GM18505 (cell line): ENCODE measurements around the gene ZXDC.

Source experiments
- ATAC-seq: cut with Tn5 transposase; IDR thresholded peaks from one replicate; pipeline ENCODE4 v1.9.1; 2021; ENCODE audit not compliant: unreplicated experiment
- POLR2A ChIP-seq: IDR thresholded peaks from 4 replicates; pipeline ENCODE4 v1.6.1; 2011; ENCODE audit warnings: borderline replicate concordance; ENCODE audit not compliant: insufficient read depth, insufficient read length; ENCODE audit errors: extremely low read depth

The ZXDC gene

DNA sequence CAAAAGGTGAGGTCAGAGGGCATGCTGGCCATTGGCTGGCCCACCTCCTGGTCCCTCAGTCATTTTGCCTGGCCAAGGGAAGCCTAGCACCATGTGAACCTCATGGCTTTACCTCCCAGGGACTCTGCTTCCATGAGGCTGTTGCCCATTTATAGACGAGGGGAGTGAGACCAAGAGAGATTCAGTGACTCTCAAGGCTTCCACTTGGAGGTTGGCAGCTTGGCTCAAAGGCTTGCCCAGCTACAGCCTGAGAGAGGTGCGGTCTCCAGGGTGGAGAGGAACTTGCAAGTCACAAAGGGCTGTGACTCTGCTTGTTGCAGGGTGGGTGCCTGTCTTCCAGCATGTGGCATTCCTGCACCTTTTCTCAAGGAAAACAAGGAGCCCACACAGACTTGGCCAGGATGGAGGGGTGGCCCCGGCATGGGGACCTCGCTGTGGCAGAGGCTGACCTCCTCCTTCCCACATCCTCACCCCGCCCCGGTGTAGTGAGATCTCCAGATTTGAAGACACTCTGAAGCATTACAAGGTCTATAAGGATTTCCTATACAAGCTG is 56.5 kb downstream of the ZXDC start:
- no peak for TF ChIP-seq POLR2A
- ATAC-seq, result no peak

DNA sequence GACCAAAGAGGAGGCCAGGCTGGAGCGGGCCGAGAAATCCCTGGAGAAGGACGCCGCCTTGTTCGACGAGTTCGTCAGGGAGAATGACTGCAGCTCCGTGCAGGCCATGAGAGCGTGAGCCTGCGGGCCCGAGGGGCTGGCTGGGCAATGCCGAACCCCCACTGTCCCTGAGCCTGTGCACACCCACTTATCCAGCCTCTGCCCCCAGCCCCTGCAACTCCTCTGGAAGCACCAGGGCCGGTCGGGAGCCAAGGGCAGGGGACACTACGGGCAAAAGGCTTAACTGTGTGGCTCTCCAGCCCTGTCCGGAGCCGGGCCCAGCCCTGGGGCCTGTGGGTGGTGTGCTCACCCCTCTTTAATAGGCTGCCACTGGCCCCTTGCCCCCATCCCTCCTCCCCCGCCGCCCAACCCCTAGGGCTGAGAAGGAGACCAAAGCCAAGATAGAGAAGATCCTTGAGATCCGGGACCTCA is 57.0 kb downstream of the ZXDC start:
- no peak for TF ChIP-seq POLR2A
- ATAC-seq, result no peak

DNA sequence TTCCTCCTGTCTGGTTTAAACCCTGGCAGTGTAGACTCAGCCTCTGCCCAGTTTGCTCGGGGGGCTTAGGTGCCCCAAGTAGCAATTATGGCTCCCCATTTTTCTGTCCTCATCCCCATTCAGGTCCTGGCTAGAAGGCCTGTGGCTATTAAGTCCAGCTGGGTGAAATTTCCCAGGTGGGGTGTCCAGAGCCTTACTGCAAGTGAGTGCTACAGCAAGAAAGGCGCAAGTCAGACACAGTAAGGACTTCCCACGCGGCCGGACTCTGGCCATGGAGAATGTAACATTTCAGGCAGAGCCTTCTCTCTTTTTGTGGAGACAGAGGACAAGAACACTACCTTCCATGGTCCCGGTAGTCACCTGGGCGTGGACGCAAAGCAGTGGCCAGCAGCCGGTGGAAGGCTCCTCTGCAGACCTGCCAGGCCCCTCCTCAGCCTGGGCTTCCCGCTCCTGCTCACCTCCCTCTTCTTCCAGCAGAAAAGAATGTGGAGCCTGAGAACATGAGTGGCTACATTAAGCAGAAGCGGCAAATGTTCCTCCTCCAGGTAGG is 57.6 kb downstream of the ZXDC start:
- TF ChIP-seq POLR2A, result no peak
- no peak for ATAC-seq

DNA sequence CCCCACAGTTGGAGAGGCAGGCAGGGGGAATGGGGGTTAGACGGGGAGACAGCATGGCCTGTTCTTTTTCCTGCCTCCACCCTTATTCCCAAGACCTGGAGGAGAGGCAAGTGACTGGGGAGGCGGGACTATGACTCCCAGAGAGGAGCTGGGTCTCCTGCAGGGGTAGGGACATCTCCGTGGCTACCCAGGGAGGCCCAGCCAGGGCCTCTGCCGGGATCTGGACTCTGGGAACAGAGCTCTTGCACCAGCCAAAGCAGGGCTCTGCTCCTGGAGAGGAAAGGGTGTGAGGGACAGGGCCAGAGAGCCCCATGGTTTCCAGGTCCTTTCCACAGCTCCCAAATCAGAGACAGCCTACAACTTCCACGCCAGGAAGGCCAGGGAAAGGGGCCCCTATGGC is 58.2 kb downstream of the ZXDC start:
- no peak for ATAC-seq
- TF ChIP-seq POLR2A, result no peak

DNA sequence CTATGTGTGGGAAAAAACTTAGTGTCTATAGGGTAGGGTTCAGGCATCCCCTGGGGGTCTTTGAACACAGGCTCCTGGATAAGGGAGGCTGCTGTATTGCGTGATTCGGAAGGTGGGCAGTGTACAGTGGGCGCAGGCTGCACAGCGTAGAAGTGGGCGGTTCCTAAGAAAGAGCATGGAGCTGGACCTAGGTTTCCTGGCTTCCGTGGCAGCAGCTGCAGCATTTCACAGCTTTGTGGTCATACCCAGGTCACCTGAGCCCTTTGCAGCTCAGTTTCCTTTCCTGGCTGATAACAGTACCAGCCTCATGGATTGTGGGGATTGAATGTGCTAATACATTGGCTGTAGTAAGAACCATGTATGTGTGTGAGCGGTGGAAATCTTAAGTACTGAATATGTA is 58.7 kb downstream of the ZXDC start:
- TF ChIP-seq POLR2A, result no peak
- ATAC-seq, result no peak

DNA sequence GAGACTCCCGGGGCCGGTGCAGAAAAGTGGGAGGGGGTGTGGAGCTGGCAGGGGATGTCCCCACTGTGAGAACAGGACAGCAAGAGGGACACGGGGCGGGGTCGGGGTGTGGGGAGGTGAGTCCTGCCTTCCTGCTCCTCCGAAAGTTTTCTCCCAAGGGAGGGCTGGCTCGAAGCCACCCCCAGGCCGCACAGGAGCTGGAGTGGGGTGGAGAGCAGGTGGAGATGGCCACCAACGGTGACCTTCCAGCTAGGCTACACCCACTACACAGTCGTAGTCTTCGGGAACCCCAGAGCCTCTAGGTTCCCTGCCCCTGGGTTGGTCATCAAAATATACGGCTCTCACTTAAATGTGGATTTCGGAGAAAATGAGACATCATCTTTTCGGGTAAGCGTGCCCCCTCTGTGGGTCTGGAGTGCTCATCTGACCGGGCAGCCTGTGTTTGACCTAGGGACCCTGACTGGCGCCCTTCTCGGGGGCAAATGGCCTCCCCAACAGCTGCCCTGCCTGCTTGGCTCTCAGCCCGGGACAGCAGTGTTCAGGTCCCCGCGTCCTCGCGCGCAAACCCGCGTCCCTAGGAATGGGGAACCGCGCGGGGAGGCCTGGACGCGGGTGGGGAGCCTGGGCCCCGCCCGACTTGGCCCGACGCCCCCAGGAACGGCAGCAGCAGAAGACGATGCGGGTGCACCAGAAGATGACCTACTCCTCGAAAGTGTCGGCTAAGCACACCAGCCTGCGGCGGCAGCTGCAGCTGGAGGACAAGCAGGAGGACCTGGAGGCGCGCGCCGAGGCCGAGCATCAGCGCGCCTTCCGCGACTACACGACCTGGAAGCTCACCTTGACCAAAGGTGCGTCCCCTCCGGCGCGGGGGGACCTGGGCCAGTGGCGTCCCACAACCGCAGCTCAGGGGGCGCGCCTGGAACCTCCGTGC is 59.8 kb downstream of the ZXDC start:
- ATAC-seq, result no peak
- no peak for TF ChIP-seq POLR2A

DNA sequence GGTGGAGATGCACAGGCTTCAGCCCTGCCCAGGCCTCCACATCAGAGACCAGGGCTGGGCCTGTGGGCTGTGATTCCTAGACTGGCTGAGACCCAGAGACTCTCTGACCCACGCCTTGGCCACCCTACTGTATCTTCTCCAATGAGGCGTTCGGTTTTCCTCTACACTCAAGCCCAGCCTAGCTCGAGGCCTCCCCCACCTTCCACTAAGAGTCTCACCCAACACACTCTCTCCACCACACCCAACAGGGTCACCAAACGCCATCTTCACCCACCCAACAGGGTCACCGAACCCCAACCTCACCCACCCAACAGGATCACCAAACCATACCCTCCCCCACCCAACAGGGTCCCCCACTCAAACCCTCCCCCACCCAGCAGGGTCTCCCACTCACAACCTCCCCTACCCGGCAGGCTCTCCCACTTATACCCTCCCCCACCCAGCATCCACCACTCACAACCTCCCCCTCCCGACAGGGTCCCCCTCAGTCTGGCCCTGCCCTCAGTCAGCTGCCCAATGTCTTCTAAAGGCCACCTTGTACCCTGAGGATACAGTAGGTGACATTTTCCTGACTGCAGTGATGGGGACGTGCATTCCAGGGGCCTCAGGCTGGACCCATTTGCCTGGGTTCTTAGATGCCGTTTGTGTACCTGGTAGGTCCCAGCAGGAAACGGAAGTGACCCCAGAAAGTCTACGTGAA is 60.6 kb downstream of the ZXDC start:
- TF ChIP-seq POLR2A, result no peak
- ATAC-seq, result no peak

DNA sequence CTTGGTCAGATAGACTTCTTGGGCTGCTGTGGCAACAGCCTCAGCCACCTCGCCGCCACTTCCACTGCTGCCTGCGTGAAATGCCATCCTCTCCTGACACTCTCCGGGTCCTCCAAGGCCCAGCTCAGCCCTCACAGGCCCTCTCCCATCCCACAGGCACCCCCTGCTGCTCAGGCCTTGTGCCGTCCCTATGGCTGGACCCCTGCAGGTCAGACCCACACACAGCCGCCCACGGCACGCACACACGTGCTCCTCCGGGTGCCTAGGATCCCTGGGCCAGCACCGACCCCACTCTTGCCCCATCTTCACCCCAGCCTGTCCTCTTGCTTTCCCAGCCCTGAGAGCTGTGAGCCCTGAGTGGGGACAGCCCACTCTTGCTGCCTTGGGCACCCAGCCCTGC is 61.3 kb downstream of the ZXDC start:
- no peak for TF ChIP-seq POLR2A
- ATAC-seq, result no peak

DNA sequence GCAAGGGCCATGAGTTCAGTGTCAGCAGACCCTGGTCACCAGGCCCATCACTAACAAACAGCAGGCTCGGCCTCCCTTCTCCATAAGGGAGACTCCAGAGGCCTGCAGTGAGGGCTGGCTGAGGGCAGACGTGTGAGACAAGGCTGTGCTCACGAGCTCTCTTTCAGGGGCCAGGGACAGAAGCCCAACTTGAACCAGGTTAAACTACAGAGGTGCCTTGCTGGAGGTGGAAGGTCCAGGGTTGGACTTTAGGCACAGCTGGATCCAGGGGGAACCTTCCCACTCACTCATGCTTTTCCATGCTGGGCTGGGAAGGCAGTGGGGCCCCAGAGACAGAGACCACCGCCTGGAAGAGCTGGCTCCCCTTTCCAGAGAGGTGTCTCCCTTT is 62.0 kb downstream of the ZXDC start:
- ATAC-seq, result no peak
- TF ChIP-seq POLR2A, result no peak

DNA sequence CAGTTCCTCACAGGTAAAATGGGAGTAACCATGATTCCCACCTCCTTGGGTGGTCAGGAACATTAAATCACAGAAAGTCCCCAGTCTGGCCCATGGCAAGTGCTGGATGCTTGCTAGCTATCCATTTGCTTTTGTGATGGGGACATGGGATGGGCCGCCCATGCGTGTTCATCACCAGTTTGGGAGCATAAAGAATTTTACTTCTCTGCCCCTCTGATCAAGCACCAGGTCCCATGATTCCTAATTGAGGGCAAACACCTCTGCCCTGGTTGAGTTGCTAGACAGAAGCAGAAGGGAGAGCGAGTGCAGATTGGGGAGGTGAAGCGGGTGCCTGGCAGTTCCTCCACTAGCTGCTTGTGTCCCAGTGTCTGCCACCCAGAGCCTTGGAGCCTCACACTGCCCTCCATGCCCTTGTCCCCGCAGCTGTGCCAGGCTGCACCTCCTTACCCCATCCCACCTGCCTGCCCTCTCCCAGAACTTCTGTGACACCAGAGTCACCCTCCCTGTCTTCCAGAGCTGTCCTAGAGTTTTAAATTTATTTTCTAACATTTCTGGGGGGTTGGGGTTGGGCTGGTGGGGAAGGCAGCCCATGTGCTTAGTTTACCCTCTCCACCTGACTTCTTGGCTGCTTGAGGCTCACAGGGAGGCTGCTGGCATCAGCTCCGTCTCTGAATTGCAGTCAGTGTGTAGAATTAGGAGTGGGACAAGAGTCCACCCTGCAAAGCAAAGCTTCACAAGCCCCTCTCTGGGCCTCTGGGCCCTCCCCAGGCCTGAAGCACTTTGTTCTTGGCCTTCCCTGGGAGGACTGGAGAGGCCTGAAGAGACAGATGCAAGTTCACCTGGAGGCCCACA is 62.6 kb downstream of the ZXDC start:
- ATAC-seq, result no peak
- no peak for TF ChIP-seq POLR2A

DNA sequence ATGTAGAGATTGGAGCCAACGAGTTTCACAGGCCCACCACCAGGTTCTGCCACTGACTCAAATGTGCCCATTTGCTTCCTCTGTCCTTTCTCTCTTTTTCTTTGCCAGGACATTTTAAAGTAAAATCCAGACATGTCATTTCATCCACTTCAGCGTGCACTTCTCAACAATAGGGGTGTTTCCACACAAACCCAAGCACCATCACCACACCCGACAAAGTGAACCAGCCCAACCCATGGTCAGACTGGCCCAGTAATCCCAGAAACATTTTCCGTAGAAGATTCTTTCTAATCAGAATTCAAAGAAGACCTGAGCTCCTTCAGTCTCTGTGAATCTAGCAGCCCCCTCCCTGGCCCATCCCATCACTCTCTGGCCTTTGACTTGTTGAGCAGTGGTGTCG is 67.6 kb downstream of the ZXDC start:
- no peak for TF ChIP-seq POLR2A
- ATAC-seq, result no peak

DNA sequence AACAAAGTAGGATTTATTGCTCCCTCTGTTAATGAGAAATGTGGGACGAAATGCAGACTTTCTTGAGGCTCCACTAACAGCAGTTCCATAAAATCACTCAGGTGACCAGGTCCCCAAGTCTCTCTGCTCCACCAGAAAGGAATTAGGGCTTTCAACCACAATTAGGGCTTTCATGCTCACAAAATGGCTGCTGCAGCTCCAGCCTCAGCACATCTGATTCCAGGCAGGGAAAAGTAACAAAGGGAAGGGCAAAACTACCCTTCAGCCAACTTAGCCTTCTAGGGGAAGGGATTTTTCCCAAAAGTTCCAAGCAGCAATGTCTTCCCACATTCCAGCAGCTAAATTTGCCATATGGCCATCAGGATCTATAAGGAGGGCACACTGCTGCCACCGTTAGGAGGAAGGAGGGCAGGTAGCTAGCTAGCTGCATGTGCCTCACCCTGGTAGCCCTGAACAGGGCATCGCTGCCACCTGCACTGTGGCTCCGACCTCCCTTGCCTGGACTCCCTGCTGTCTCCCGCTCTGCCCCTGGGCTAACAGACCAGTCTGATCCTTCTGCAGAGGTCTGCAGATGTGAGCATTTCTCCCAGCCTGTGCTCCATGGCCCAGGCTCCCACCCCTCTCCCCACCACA is 68.2 kb downstream of the ZXDC start:
- ATAC-seq, result no peak
- TF ChIP-seq POLR2A, result no peak
